NCI-H146 treated with DMSO at 0.1 percent for 48 hours (cell line): Measurements from ENCODE around the gene THADA.
"Not testable (repeated sequence)": the region's sequence is repeated elsewhere in the genome, so short reads cannot be mapped to it uniquely, and the experiment has no call there.

Experiments
- DNase-seq: peaks from one replicate; lab custom pipeline; 2025; ENCODE audit not compliant: unreplicated experiment; lab: John Stamatoyannopoulos, UW

THADA gene

GRCh38 chr2:43393918-43394317, 201.9 kb downstream of the THADA start:
- DNase-seq = no peak

DNA sequence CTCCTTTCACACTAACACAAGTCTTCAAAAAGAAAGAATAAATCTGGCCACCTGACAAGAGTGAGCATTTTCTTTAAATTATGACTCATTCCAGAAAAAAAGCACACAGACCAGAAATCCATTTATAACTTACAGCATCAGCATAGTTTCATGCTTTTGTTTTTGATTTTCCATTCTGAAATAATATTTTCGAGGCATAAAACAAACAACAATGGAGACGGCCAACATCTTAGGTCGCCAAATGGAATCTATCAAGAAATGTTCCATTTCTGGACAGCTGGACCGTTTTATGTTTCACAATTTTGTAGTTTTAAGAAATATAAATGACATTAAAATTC, 204.0 kb downstream of the THADA start:
- no peak for DNase-seq

DNA sequence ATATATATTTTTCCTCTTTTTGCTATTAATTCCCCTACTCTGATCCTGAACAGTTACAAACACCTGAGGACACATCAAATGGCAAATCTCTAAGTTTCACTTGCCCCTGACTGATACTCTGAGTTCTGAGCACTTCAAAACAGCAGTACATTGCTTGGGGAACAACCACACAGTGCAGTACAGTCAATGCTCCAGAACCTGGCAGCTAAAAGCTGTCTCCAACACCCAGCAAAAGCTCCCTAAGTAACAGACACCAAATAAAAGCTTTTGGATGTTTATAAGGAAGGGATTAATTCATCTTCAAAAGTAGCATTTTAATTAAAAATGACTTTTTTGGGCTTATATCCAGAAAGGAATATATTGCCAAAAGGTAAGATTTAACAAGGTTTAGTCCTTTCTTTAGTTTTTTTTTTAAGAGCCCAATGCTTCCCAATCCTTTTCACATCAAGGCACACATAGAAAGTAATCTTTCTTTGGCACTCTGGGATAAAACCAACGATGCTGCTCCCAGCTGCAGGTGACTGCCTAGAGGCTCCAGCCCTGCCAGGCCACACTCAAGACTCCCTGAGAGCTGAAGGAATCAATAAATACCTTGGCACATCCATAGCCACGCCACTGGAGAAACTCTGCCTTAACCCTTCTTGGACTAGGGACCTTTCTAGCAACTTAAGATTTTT, 204.5 kb downstream of the THADA start:
- DNase-seq = no peak

DNA sequence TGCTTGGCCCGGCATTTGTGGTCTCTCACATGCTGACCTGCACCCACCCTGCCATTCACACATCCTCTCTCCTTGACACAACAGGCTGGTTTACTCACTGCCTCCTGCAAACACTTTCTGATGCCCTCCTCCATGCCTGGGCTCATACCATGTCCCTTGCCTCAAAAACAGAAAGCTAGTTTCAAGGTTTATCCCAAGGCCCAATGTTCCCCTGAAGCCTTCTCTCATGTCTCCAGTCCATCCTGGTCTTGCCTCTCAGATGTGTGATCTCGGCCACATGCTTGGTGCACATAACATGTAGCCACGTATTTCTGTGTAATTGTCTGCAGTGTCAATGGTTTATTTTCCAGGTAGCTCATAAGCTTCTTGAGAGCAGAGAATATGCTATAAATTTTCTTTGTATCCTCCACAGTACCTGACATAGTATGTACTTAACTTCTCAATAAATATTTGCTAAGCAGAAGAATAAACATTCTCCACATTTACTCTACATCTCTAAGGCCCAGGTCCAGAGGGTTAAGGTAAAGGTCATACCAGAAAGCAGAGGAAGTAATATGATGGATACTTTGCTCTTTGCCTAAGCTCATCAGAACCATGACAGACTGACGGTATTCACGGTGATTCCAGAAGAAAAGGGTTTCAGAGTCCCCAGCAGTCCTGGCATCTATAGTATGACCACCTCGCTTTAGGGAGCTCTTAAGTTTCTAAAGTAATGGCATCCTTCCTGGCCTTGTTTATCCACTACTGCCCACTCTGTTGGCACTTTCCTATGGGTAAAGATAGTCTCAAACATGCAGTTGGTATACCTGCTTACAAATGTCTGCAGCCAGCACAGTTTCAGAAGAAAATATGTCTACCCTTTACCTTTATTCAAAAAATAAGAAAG, 206.0 kb downstream of the THADA start:
- no peak for DNase-seq

GRCh38 chr2:43388371-43388770, 207.5 kb downstream of the THADA start:
- DNase-seq = no peak

- no peak for DNase-seq
These were observed 208.5 kb downstream of the THADA start for GRCh38 chr2:43387092-43388062.

DNA sequence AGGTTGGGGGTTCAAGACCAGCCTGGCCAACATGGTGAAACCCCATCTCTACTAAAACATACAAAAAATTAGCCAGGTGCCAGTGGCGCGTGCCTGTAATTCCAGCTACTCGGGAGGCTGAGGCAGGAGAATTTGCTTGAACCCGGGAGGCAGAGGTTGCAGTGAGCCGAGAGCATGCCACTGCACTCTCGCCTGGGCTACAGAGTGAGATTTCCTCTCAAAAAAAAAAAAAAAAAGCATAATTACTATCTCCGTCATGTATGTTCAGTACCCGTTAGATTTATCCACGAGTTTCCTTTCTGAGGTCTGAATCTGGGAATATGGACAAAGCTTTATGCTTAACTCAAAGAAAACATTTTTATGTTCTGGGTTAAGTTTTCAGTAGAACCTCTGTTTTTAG, 209.2 kb downstream of the THADA start:
- not testable (repeated sequence) for DNase-seq

DNA sequence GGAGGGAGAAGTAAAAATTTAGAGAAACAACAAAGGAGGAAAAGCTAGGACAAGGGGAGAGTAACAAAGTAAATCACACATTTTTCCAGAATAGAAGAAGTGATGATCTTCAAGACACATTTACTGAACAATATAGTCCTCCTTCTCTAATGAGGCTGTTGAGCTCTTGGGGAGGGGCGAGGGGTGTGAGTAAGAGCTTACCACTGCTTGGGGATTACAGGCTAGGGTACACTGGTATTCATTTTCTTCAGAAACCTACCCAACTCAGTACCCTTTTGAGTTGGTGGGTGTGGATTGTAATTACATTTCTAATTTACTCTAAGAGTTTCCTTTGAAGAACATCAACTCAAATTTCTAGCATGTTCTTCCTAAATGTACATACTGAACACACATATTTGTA, 211.7 kb downstream of the THADA start:
- no peak for DNase-seq

GRCh38 chr2:43383533-43383932, 212.3 kb downstream of the THADA start:
- no peak for DNase-seq

GRCh38 chr2:43379494-43379893, 216.3 kb downstream of the THADA start:
- DNase-seq = no peak

- DNase-seq = no peak
These were observed 218.5 kb downstream of the THADA start for GRCh38 chr2:43377327-43377726.

- no peak for DNase-seq
These were observed 219.2 kb downstream of the THADA start for GRCh38 chr2:43376523-43377198.

- no peak for DNase-seq
These were observed 219.9 kb downstream of the THADA start for GRCh38 chr2:43375746-43376522.

- DNase-seq = no peak
These were observed 223.3 kb downstream of the THADA start for GRCh38 chr2:43372416-43373081.

DNA sequence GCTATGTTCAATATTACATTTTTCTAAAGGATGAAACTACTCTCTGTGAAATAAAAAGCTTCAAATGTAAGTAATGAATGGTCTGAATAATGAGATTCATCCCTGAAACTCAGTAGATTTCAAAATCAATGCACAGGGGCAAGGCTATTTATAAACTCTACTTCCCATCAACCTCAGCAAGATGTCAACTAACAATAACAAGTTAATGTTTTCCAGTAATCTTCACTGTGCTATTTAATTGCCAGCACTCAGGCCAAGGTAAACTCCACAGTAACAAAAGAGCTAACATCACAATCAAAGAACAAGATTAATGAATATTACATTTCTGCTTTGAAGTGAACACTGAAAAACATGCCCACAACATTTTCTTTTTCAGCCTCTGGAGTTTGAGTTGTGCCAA, 225.1 kb downstream of the THADA start:
- no peak for DNase-seq

DNA sequence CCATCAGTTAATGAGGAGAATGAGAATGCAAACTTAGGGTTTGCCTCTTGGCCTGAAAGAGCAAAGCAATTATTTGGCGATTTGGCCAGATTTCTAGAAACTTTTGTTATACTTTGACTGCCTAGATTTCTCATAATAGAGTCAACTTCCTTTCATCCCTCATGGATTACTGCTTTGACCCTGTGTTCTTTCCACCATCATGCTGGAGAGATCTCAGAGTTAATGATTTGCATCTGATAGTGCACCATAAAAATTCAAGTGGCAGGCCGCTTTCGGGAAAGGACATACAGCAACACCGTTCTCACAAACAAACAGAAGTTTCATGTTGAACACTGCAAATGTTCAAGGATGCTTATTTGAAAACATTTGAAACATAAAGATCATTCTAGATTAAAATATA, 225.7 kb downstream of the THADA start:
- no peak for DNase-seq

GRCh38 chr2:43368483-43369385, 227.1 kb downstream of the THADA start:
- DNase-seq = no peak

DNA sequence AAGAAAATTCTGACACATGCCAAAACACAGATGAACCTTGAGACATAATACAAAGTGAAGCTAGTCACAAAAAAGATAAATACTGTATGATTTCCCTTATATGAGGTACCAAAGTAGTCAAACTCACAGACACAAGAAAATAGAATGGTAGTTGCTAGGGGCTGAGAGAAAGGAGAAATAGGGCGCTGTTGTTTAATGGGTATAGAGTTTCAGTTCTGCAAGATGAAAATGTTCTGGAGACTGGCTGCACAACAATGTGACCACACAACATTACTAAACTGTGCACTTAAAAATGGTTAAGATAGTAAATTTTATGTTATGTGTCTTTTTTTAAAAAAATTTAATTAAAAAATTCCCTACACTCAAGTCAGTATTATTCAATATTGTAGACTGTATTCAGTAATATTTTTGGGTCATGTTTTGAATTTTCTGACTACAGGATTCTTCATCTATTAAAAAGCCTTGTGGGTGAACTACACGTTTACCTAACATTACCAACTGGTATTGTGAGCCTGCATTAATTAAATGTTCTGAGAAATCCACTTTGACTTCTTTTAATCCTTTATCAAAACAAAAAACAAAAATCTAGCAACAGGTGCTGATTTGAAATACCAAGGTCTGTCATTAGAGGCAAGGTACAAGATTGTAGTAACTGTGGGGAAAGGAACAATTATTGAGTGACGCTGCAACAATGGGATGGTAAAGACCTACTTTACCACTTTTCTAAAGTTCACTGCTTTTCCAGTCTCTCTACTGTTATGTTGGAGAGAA, 228.6 kb downstream of the THADA start:
- no peak for DNase-seq
